Effector memory CD4-positive, alpha-beta T cell (primary cell): ENCODE results near the gene IDUA.

Experiments used
- DNase-seq, 3 donors: peaks; one replicate each; pipeline ENCODE4 v3.0.0-alpha.2; 2020
- H3K27ac ChIP-seq: 2 replicates; pipeline ENCODE4 v1.7.0; 2013; ENCODE audit warnings: mild to moderate bottlenecking, low read length, moderate library complexity; ENCODE audit not compliant: insufficient read depth, poor library complexity, severe bottlenecking
- H3K27me3 ChIP-seq: replicated peaks from 2 replicates; pipeline ENCODE4 v1.7.0; 2013; ENCODE audit warnings: mild to moderate bottlenecking, low read length; ENCODE audit not compliant: insufficient read depth, control insufficient read depth, poor library complexity, severe bottlenecking
- H3K36me3 ChIP-seq: 2 replicates; pipeline ENCODE4 v1.7.0; 2013; ENCODE audit warnings: mild to moderate bottlenecking, low read length, moderate library complexity; ENCODE audit not compliant: control insufficient read depth, insufficient read depth
- H3K4me1 ChIP-seq: 2 replicates; pipeline ENCODE4 v1.7.0; 2013; ENCODE audit warnings: low read length, mild to moderate bottlenecking; ENCODE audit not compliant: control insufficient read depth, insufficient read depth, poor library complexity, severe bottlenecking
- H3K4me3 ChIP-seq: 2 replicates; pipeline ENCODE4 v1.7.0; 2013; ENCODE audit warnings: low read length, low read depth, mild to moderate bottlenecking; ENCODE audit not compliant: insufficient read depth, poor library complexity, severe bottlenecking
- H3K9me3 ChIP-seq: 2 replicates; pipeline ENCODE4 v1.7.0; 2013; ENCODE audit warnings: mild to moderate bottlenecking, low read length, moderate library complexity; ENCODE audit not compliant: control insufficient read depth

The IDUA gene

DNA sequence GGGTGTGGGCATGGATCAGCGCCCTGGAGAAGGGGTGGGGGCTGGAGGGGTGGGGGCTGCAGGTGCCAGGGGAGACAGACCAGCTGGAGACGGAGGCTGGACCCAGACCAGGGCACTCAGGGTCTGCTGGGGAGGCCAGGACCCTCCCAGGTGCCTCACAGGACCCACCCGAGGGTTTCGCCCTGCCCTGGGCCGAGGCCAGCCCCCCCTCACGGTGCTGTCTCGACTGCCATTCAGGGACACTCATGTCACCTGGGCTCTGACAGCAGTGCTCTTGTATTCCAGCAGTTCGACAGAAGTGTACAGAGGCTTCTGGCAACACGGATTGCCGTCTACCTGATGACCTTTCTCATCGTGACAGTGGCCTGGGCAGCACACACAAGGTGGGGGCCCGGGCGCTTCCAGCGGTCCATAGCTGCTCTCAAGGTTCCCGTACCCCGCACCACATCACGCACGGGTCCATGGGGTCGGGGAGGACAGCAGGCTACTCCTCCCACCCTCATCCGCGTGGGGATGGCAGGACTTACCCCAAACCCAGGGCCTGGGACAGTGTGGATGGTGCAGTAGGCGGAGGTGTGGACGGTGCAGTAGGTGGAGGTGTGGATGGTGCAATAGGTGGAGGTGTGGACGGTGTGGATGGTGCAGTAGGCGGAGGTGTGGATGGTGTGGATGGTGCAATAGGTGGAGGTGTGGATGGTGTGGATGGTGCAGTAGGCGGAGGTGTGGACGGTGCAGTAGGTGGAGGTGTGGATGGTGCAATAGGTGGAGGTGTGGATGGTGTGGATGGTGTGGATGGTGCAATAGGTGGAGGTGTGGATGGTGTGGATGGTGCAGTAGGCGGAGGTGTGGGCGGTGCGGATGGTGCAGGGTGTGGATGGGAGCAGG, 36.5 kb upstream of the IDUA start:
- Histone ChIP-seq H3K9me3 (no peaks in the 10 kb centered on the region), H3K27me3 (no peaks in the 10 kb centered on the region), H3K36me3 (no peaks in the 10 kb centered on the region), H3K4me1 (no peaks in the 10 kb centered on the region), H3K4me3 (no peak overlapping the region), H3K27ac (no peak overlapping the region)
- no peak for DNase-seq

DNA sequence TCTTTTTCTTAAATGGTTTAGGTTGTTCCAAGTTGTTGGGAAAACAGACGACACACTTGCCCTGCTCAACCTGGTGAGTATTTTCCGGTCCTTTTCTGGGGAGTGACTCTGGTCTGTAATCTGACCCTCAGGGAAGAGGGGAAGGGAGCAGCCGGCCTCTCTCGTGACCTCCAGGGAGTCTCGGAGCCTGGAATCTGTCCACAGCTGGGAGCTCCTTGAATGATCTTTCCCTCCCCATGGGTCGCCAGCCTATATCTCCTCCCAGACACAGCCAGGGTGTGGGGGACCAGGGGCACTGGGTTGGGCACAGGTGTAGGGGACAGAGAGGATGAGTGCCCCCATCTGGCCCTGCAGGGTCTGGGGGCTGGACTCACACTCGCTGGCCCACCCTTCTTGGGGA, 35.7 kb upstream of the IDUA start:
- no peaks in the 10 kb centered on the region for H3K27me3 ChIP-seq
- no peaks in the 10 kb centered on the region for H3K36me3 ChIP-seq
- no peaks in the 10 kb centered on the region for H3K4me1 ChIP-seq
- no peak for DNase-seq
- no peak overlapping the region for H3K27ac ChIP-seq
- H3K4me3 ChIP-seq = no peak overlapping the region
- H3K9me3 ChIP-seq = no peaks in the 10 kb centered on the region

DNA sequence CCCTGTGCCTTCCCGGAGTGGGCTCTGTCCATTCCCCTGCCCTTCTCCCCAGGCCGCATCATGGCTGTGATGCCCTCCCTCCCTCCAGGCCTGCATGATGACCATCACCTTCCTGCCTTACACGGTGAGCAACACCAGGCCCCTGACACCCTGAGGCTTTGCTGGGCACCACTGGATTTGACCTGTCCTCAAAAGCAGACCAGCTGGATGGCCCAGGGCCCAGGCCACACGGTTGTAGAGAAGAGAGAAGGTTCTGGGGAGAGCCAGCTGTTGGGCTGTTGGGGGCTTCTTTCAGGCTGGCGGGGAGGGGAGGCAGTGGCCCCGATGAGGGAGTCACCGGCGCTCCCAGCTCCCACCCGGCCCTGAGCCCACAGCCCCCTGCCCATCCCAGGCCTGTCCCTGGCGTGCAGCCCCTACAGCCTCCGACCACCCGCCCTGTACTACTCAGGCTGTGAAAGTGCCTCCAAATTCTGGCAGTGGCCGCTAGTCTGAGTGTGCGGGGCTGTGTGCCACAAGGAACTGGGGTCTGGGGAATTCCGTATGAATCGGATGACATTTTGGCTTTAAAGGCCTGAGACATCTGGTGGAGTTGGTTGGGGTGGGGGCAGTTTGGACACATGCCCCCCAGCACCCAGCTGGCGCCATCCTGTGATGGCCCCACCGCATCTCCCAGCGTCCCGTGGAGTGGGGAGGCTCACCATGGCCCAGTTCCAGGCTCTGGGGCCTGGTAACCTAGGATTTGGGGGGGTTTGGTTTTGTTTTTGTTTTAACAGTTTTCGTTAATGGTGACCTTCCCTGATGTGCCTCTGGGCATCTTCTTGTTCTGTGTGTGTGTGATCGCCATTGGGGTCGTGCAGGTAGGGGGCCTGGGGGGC, 35.0 kb upstream of the IDUA start:
- no peaks in the 10 kb centered on the region for H3K36me3 ChIP-seq
- no peak overlapping the region for H3K4me3 ChIP-seq
- H3K9me3 ChIP-seq = no peaks in the 10 kb centered on the region
- no peak overlapping the region for H3K27ac ChIP-seq
- no peaks in the 10 kb centered on the region for H3K4me1 ChIP-seq
- DNase-seq = no peak
- no peaks in the 10 kb centered on the region for H3K27me3 ChIP-seq

DNA sequence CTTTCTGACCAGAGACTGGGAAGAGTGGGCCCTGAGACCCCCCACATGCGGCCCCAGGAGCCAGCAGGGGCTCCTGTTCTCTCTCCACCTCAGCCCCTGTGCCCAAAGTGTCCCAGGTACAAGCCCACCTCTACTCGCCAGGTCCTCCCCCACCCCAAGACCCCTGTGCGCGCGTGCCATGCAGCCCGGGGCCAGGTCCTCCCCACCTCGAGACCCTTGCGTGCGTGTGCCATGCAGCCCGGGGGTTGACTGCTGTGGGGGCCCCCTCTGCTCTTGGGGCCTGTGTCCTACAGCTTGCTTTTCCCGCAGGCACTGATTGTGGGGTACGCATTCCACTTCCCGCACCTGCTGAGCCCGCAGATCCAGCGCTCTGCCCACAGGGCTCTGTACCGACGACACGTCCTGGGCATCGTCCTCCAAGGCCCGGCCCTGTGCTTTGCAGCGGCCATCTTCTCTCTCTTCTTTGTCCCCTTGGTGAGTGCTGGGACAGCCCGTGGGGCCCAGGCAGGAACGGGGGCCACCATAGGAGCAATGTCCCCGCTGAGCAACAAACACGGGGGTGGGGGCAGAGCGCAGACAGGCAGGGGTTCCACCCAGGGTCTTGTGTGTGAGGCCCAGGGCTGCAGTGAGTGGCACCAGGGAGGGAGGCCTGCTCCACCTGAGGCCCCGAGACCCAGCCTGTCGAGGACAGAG, 33.8 kb upstream of the IDUA start:
- no peaks in the 10 kb centered on the region for H3K36me3 ChIP-seq
- no peak overlapping the region for H3K27ac ChIP-seq
- H3K27me3 ChIP-seq = no peaks in the 10 kb centered on the region

DNA sequence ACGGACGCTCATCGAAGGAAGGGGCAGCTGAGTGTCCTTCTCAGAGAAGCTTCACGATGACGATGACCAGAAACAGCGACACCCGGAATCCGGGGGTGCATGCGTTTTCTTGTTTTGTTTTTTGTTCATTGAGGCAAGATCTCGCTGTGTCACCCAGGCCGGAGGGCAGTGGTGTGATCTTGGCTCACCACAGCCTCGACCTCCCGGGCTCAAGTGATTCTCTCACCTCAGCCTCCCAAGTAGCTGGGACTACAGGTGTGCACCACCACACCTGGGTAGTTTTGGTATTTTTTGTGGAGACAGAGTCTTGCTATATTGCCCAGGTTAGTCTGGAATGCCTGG, 33.3 kb upstream of the IDUA start:
- no peaks in the 10 kb centered on the region for H3K9me3 ChIP-seq

More for the DNA sequence above, 33.8 kb upstream of the IDUA start:
- Histone ChIP-seq H3K4me3 (no peak overlapping the region), H3K9me3 (no peaks in the 10 kb centered on the region), H3K4me1 (no peaks in the 10 kb centered on the region)
- no peak for DNase-seq

DNA sequence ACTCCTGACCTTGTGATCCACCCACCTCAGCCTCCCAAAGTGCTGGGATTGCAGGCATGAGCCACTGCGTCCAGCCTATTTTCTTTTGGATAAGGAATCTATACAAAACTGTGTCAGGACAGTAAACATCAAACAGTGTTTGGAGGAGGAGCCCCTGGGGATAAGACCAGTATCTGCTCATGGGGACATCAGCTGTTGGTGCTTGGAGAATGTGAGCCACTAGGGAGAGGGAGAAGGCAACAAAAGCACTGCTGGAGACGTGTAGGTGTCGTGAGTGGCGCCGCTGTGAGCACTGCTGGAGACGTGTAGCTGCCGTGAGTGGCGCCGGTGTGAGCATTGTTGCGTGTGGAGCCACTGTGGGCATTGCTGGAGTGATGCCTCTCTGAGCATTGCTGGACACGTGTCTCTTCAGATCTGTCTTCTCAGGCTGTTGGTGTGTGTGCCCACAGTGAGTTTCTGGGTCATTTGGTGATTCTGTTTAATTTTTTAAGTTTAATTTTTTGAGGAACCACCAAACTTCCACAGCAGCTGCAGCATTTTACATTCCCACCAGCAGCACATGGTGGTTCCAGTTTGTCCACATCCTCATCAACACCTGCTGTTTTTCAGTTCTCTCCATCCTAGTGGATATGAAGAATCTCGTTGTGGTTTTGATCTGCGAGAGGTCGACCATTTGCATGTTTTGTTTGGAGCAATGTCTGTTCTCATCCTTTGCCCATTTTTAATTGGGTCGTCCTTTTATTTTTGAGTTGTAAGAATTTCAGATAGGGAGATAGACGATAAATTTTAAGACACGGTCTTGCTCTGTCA, 32.4 kb upstream of the IDUA start:
- no peak overlapping the region for H3K27ac ChIP-seq
- no peak for DNase-seq
- no peaks in the 10 kb centered on the region for H3K9me3 ChIP-seq
- no peaks in the 10 kb centered on the region for H3K36me3 ChIP-seq
- H3K4me1 ChIP-seq = no peaks in the 10 kb centered on the region
- no peak overlapping the region for H3K4me3 ChIP-seq
- H3K27me3 ChIP-seq = no peaks in the 10 kb centered on the region

More for the DNA sequence above, 33.3 kb upstream of the IDUA start:
- Histone ChIP-seq H3K27me3 (no peaks in the 10 kb centered on the region), H3K4me3 (no peak overlapping the region), H3K4me1 (no peaks in the 10 kb centered on the region), H3K36me3 (no peaks in the 10 kb centered on the region), H3K27ac (no peak overlapping the region)
- DNase-seq = no peak

DNA sequence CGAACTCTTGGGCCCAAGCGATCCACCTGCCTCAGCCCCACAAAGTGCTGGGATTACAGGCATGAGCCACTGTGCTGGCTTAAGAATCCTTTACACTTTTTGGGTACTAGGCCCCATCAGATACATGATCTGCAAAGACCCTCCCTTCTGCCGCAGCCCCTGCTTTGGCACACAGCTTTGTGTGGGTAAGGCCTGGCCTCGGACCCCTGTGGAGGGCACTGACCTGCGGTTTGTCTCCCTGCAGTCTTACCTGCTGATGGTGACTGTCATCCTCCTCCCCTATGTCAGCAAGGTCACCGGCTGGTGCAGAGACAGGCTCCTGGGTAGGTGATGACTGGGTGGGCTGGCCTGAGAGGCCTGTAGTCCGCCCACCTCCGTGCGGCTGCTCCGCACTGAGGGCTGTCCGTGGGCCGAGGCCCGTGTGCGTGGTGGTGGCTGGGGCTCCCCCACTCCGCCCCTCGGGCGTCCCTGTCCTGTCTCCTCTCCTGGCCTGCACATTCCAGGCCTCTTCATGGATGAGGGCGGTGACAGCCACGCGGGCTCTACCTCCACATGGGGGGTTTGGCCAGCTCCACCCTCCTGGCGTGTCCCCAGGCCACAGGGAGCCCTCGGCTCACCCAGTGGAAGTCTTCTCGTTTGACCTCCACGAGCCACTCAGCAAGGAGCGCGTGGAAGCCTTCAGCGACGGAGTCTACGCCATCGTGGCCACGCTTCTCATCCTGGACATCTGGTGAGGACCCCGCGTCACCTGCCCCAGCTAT, 31.5 kb upstream of the IDUA start:
- Histone ChIP-seq H3K27ac (no peak overlapping the region), H3K36me3 (no peaks in the 10 kb centered on the region), H3K9me3 (no peaks in the 10 kb centered on the region), H3K4me3 (no peak overlapping the region), H3K4me1 (no peaks in the 10 kb centered on the region), H3K27me3 (no peaks in the 10 kb centered on the region)
- no peak for DNase-seq

DNA sequence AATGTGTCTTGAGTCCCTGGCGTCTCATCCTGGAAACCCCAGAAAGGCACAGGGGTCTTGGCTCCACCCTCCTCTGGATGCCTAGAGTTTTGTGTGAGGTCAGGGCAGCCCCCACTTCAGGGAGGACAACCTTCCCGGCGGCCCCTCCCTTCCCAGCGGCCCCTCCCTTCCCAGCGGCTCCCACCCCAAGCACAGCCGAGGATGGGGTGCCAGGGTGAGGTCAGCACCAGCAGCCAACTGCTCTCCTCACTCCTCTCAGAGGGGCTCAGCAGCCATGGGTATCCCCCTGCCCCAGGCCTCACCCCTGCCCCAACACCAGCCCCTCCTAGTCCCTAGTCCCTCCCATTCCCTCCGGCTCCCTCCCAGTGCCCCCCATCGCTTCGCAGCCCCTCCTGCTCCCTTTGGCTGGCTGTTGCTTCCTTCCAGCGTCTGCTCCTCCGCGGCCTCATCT, 30.9 kb upstream of the IDUA start:
- Histone ChIP-seq H3K4me3 (no peak overlapping the region), H3K9me3 (no peaks in the 10 kb centered on the region), H3K36me3 (no peaks in the 10 kb centered on the region), H3K27ac (no peak overlapping the region), H3K27me3 (no peaks in the 10 kb centered on the region), H3K4me1 (no peaks in the 10 kb centered on the region)
- DNase-seq = no peak
